K562 (cell line): ENCODE results near the gene CUTC. TPM values are rescaled to one million over a fixed set of nuclear protein-coding genes. Genes with fewer than 3 reads are reported as not detected.

Experiments used
- ATAC-seq: fragments of 200-7000 bp; cut with Tn5 transposase; 3 replicates; pipeline ENCODE4 v1.9.1; 2020; ENCODE audit warnings: moderate library complexity
- BruUV-seq: library from RNA; stranded (reverse); fragments of 400-500 nt; replicated peaks from 2 replicates; lab custom pipeline; 2021; lab: Mats Ljungman, UMichigan
- CTCF ChIA-PET: fragments of 300-600 bp; formaldehyde crosslinking; extraction: SDS; loops from one replicate; lab custom pipeline; 2021; ENCODE audit warnings: low intra/inter-chr PET ratio; lab: Yijun Ruan, JAX
- POLR2A ChIA-PET: fragments of 300-600, 350-650 bp; sonication (Branson Sonifier 250); formaldehyde crosslinking; extraction: SDS; loops from one replicate; lab custom pipeline; 2021; ENCODE audit warnings: antibody characterized with exemption, inconsistent platforms; lab: Yijun Ruan, JAX
- DNase-seq, 4 experiments: peaks; one replicate each; pipeline versions ENCODE4 v3.0.0 to v3.0.0-alpha.2; 2011 to 2018; ENCODE audit warnings: low spot score in 3 of 4, mixed read lengths in 3 of 4; ENCODE audit errors: extremely low read depth in 1 of 4
- FAIRE-seq: peaks from 2 replicates; lab custom pipeline; 2011; peaks lifted over from hg19 to GRCh38; lab: Jason Lieb, UNC
- H2AFZ ChIP-seq: 2 replicates; pipeline ENCODE4 v1.6.0; 2011; ENCODE audit warnings: low read depth, low read length, control low read depth, inconsistent platforms
- H3K27ac ChIP-seq: fragments of 200-600 bp; 3 replicates; pipeline ENCODE4 v1.8.0; 2011; ENCODE audit warnings: low read depth, mild to moderate bottlenecking, control low read depth, inconsistent platforms, low read length, moderate library complexity, mixed read lengths; ENCODE audit errors: extremely low read depth
- H3K27me3 ChIP-seq, 2 experiments: fragments of 300-600 bp in 1 of 2; 2 replicates in 1 of 2; 3 replicates in 1 of 2; pipeline versions ENCODE4 v1.6.0 to v1.8.0; 2011; ENCODE audit warnings: inconsistent platforms in 2 of 2, low read length in 2 of 2, mild to moderate bottlenecking in 1 of 2, mixed read lengths in 1 of 2, moderate library complexity in 1 of 2; ENCODE audit not compliant: control insufficient read depth in 2 of 2, insufficient read depth in 2 of 2
- H3K36me3 ChIP-seq: fragments of 300-600 bp; 3 replicates; pipeline ENCODE4 v1.8.0; 2011; ENCODE audit warnings: mild to moderate bottlenecking, low read length, inconsistent platforms; ENCODE audit not compliant: control insufficient read depth, insufficient read depth
- H3K4me1 ChIP-seq, 2 experiments: fragments of 200-600 bp in 1 of 2; replicated peaks in 1 of 2; 2 replicates in 1 of 2; 3 replicates in 1 of 2; pipeline versions ENCODE4 v1.5.1 to v1.8.0; 2011; ENCODE audit warnings: inconsistent platforms in 2 of 2, low read length in 2 of 2, mild to moderate bottlenecking in 1 of 2, mixed read lengths in 1 of 2, moderate library complexity in 1 of 2; ENCODE audit not compliant: control insufficient read depth in 2 of 2, insufficient read depth in 2 of 2
- H3K4me2 ChIP-seq: 2 replicates; pipeline ENCODE4 v1.6.1; 2011; ENCODE audit warnings: low read length, control low read depth, inconsistent platforms, mixed read lengths; ENCODE audit not compliant: insufficient read depth
- H3K4me3 ChIP-seq: fragments of 200-600 bp; sonication (generic), shearing (Covaris generic); 2 replicates; pipeline ENCODE4 v1.5.1; 2016; ENCODE audit warnings: control low read depth, inconsistent platforms
- H3K79me2 ChIP-seq: fragments of 200-600 bp; 3 replicates; pipeline ENCODE4 v1.8.0; 2011; ENCODE audit warnings: low read length, inconsistent platforms; ENCODE audit not compliant: control insufficient read depth, insufficient read depth
- H3K9ac ChIP-seq, 2 experiments: 2 replicates each; pipeline versions ENCODE4 v1.6.0 to v1.6.1; 2011; ENCODE audit warnings: low read depth in 2 of 2, low read length in 2 of 2, control low read depth in 1 of 2, inconsistent platforms in 1 of 2, mild to moderate bottlenecking in 1 of 2, mixed read lengths in 1 of 2; ENCODE audit not compliant: insufficient read depth in 1 of 2
- H3K9me1 ChIP-seq: one replicate; pipeline ENCODE4 v1.6.0; 2011; ENCODE audit warnings: inconsistent platforms, mild to moderate bottlenecking, low read length, moderate library complexity; ENCODE audit not compliant: control insufficient read depth, insufficient read depth
- H3K9me3 ChIP-seq: replicated peaks from 2 replicates; pipeline ENCODE4 v1.5.1; 2011; ENCODE audit warnings: low read depth, low read length, inconsistent platforms; ENCODE audit not compliant: control insufficient read depth, insufficient read depth
- H4K20me1 ChIP-seq: replicated peaks from 2 replicates; pipeline ENCODE4 v1.6.1; 2011; ENCODE audit warnings: low read length, inconsistent platforms, mixed read lengths; ENCODE audit not compliant: control insufficient read depth, insufficient read depth
- ELF4 ChIP-seq: fragments of 450-650 bp; formaldehyde crosslinking; IDR thresholded peaks from 2 replicates; pipeline ENCODE4 v1.4.0; 2022; ENCODE audit warnings: missing genetic modification characterization
- ESRRA ChIP-seq: fragments of 450-650 bp; IDR thresholded peaks from 2 replicates; pipeline ENCODE4 v1.6.1; 2014; ENCODE audit warnings: low read depth, mild to moderate bottlenecking, moderate library complexity, borderline replicate concordance
- FOXA3 ChIP-seq, 2 experiments: fragments of 450-650 bp in 1 of 2; sonication (generic) in 1 of 2; formaldehyde crosslinking; IDR thresholded peaks in 1 of 2; conservative IDR thresholded peaks in 1 of 2; 2 replicates each; pipeline versions ENCODE4 v1.4.0 to v1.8.0; 2020 to 2022; ENCODE audit warnings: mild to moderate bottlenecking in 2 of 2, missing genetic modification reagents in 1 of 2
- LARP7 ChIP-seq: fragments of 450-650 bp; IDR thresholded peaks from 2 replicates; pipeline ENCODE4 v1.6.1; 2016
- NFE2 ChIP-seq: IDR thresholded peaks from 2 replicates; pipeline ENCODE4 v1.6.1; 2014; ENCODE audit warnings: antibody characterized with exemption, low read depth
- PRMT5 ChIP-seq: sonication (generic); formaldehyde crosslinking; IDR thresholded peaks from 2 replicates; pipeline ENCODE4 v1.5.0; 2020; ENCODE audit warnings: missing genetic modification reagents
- RBM17 ChIP-seq: fragments of 200-400 bp; formaldehyde crosslinking; IDR thresholded peaks from 2 replicates; pipeline ENCODE4 v1.6.1; 2017; ENCODE audit warnings: low read depth, mild to moderate bottlenecking, low read length, borderline replicate concordance
- RNF2 ChIP-seq: sonication (generic); IDR thresholded peaks from 2 replicates; pipeline ENCODE4 v1.6.1; 2016
- SIX5 ChIP-seq, 2 experiments: IDR thresholded peaks; 2 replicates each; pipeline ENCODE4 v1.6.1; 2011; ENCODE audit warnings: low read length in 2 of 2, borderline replicate concordance in 1 of 2, low read depth in 1 of 2, mild to moderate bottlenecking in 1 of 2, moderate library complexity in 1 of 2; ENCODE audit not compliant: insufficient read depth in 1 of 2
- SP2 ChIP-seq: IDR thresholded peaks from 2 replicates; pipeline ENCODE4 v1.6.1; 2011; ENCODE audit warnings: mild to moderate bottlenecking, low read depth, low read length, moderate library complexity; ENCODE audit not compliant: poor library complexity, severe bottlenecking; ENCODE audit errors: extremely low read depth
- TEAD4 ChIP-seq, 2 experiments: sonication (generic) in 1 of 2; formaldehyde crosslinking in 1 of 2; IDR thresholded peaks; 2 replicates each; pipeline versions ENCODE4 v1.6.1 to v1.8.0; 2012 to 2022; ENCODE audit warnings: borderline replicate concordance in 1 of 2, inconsistent platforms in 1 of 2, low read length in 1 of 2, mild to moderate bottlenecking in 1 of 2, missing genetic modification reagents in 1 of 2
- ZNF224 ChIP-seq: sonication (generic); formaldehyde crosslinking; IDR thresholded peaks from 2 replicates; pipeline ENCODE4 v1.8.0; 2022; ENCODE audit warnings: mild to moderate bottlenecking, missing genetic modification reagents
- ZNF239 ChIP-seq: fragments of 250-450 bp; sonication (Bioruptor Pico); IDR thresholded peaks from 2 replicates; pipeline ENCODE4 v1.4.0; 2020; ENCODE audit warnings: mild to moderate bottlenecking
- ZNF398 ChIP-seq: fragments of 250-450 bp; sonication (Bioruptor Pico); IDR thresholded peaks from 2 replicates; pipeline ENCODE4 v1.8.0; 2021; ENCODE audit warnings: moderate library complexity, mild to moderate bottlenecking, inconsistent platforms
- ZNF830 ChIP-seq: fragments of 250-450 bp; sonication (Bioruptor Pico); IDR thresholded peaks from 2 replicates; pipeline ENCODE4 v1.5.0; 2021; ENCODE audit warnings: mild to moderate bottlenecking
- ZZZ3 ChIP-seq: fragments of 450-650 bp; IDR thresholded peaks from 2 replicates; pipeline ENCODE4 v1.6.1; 2016; ENCODE audit warnings: antibody characterized with exemption, mild to moderate bottlenecking, moderate library complexity
- whole genome bisulfite sequencing: fragments of 100-300 bp; shearing (Covaris generic); methylation state at CpG from one replicate; pipeline ENCODE4 v1.1.6; 2016; ENCODE audit warnings: low coverage, mixed read lengths; ENCODE audit not compliant: insufficient coverage; ENCODE audit errors: missing lambda C conversion rate; 5-methylcytosine and 5-hydroxymethylcytosine counted together
- in situ Hi-C: fragments of 300-500 bp; cut with MboI; formaldehyde crosslinking; loops from 4 replicates; pipeline ENCODE4 v1.15.0; 2018; ENCODE audit warnings: inconsistent platforms, mixed read lengths
- intact Hi-C: fragments of 100-400 bp; cut with micrococcal nuclease; formaldehyde crosslinking; loops from 2 replicates; pipeline ENCODE4 v1.14.2; 2022
- polyA plus RNA-seq, 8 experiments: library from polyadenylated mRNA; depleted of rRNA in 4 of 8; stranded (reverse) in 5 of 8; unstranded in 3 of 8; fragments of >200 nt; fragmentation: Nextera tagmentation in 2 of 8; fragmentation: Illumina TruSeq in 1 of 8; extraction: Ambion mirVana in 2 of 8; extraction: Trizol in 1 of 8; gene quantifications; 2 replicates each; pipeline versions ENCODE4 v1.2.1 to v1.2.3, GENCODE V29; 2011 to 2014; ENCODE audit warnings: inconsistent platforms in 1 of 8, missing spikeins in 1 of 8
- total RNA-seq, 7 experiments: library from RNA; depleted of rRNA in 6 of 7; stranded (reverse); fragments of >200 nt in 6 of 7; fragmentation: Illumina TruSeq in 2 of 7; extraction: Trizol in 2 of 7; gene quantifications; 2 replicates each; pipeline versions ENCODE4 v1.2.1 to v1.2.3, GENCODE V29; 2011 to 2021; ENCODE audit warnings: low replicate concordance in 1 of 7

Gene CUTC
- total and polyA plus RNA-seq, 9 of the 15 experiments (the other 6 are each of a cell fraction or from before 2014, with no cell fraction given), result 18.6 to 69.3 (median 32.3) TPM

GRCh38 chr10:99765672-99766301 is 33.8 kb downstream of the CUTC start:
- intact Hi-C loops, result no loop called here
- ATAC-seq (no peak), FAIRE-seq (no peak), DNase-seq (no peak)
- Histone ChIP-seq H3K4me2 (no peak overlapping the region), H3K36me3 (no peaks in the 10 kb centered on the region), H3K79me2 (no peaks in the 10 kb centered on the region), H4K20me1 (no peaks in the 10 kb centered on the region), H3K9ac (no peak overlapping the region), H3K27me3 (no peaks in the 10 kb centered on the region; a peak in 1 of 5 replicates), H2AFZ (no peak overlapping the region), H3K9me1 (no peaks in the 10 kb centered on the region), H3K4me1 (no peaks in the 10 kb centered on the region; a peak in 1 of 5 replicates), H3K27ac (no peak overlapping the region), H3K4me3 (no peak overlapping the region), H3K9me3 (no peaks in the 10 kb centered on the region)
- ChIA-PET CTCF (no interaction called here), POLR2A (no interaction called here)
- WGBS, result 3% methylated on average over 4 of the region's 4 CpGs
- in situ Hi-C loops, result no loop called here
- BruUV-seq, result no TSS peak
- TF ChIP-seq ELF4 (CRISPR knock-in tag), result no peak
- TF ChIP-seq ZZZ3, result no peak
- TF ChIP-seq LARP7, result no peak
- no peak for TF ChIP-seq ZNF239 (CRISPR knock-in tag)
- TF ChIP-seq ZNF830 (CRISPR knock-in tag), result no peak
- TF ChIP-seq ZNF224 (CRISPR knock-in tag), result no peak
- TF ChIP-seq ZNF398 (CRISPR knock-in tag), result no peak
- no peak for TF ChIP-seq PRMT5 (CRISPR knock-in tag)
- no peak for TF ChIP-seq SIX5 (IDR thresholded peaks at IDR 0.05; ENCODE audit: borderline replicate concordance in 1 of 2, insufficient read depth in 1 of 2, low read depth in 1 of 2, low read length in 2 of 2)
- TF ChIP-seq RBM17, result no peak
- no peak for TF ChIP-seq NFE2
- TF ChIP-seq SP2, result no peak
- TF ChIP-seq RNF2, result no peak
- no peak for TF ChIP-seq FOXA3 (CRISPR knock-in tag; conservative IDR thresholded peaks at IDR 0.05 in 1 of 2, IDR thresholded peaks at IDR 0.05 in 1 of 2)
- no peak for TF ChIP-seq ESRRA
- TF ChIP-seq TEAD4 (IDR thresholded peaks at IDR 0.05; ENCODE audit: low read length), result no peak
- no peak for TF ChIP-seq TEAD4 (CRISPR knock-in tag; IDR thresholded peaks at IDR 0.05; ENCODE audit: borderline replicate concordance)
